PC-9 (cell line): Measurements from ENCODE around the gene MYMK. TPM values are rescaled to one million over a fixed set of nuclear protein-coding genes. Genes with fewer than 3 reads are reported as not detected.

Experiments used
- BruUV-seq: library from RNA; stranded (reverse); fragments of 400-500 nt; replicated peaks from 2 replicates; lab custom pipeline; 2021; lab: Mats Ljungman, UMichigan
- CTCF ChIA-PET: fragments of 300-600 bp; sonication (Branson Sonifier 250); formaldehyde crosslinking; loops from one replicate; lab custom pipeline; 2022; ENCODE audit warnings: antibody characterized with exemption; lab: Charles Lee
- POLR2A ChIA-PET: fragments of 300-600 bp; sonication (Branson Sonifier 250); formaldehyde crosslinking; loops from one replicate; lab custom pipeline; 2022; ENCODE audit warnings: antibody characterized with exemption; ENCODE audit not compliant: unreplicated experiment; lab: Charles Lee
- DNase-seq, 2 experiments: peaks; one replicate each; pipeline versions ENCODE4 v3.0.0 to v3.0.0-alpha.2; 2015 to 2022; ENCODE audit warnings: mixed read lengths in 1 of 2
- H2AFZ ChIP-seq: fragments of 200-600 bp; sonication (generic); 2 replicates; pipeline ENCODE4 v1.8.1; 2017; ENCODE audit warnings: antibody characterized with exemption
- H3F3A ChIP-seq: fragments of 200-600 bp; sonication (generic); 2 replicates; pipeline ENCODE4 v1.8.1; 2017; ENCODE audit warnings: antibody characterized with exemption, mild to moderate bottlenecking, low read depth; ENCODE audit not compliant: insufficient read depth
- H3K27ac ChIP-seq: fragments of 200-600 bp; sonication (generic); 2 replicates; pipeline ENCODE4 v1.6.1; 2016; ENCODE audit warnings: mixed run types
- H3K27me3 ChIP-seq: fragments of 200-600 bp; sonication (generic); 2 replicates; pipeline ENCODE4 v1.6.1; 2016; ENCODE audit warnings: low read depth, mixed run types; ENCODE audit not compliant: insufficient read depth
- H3K36me3 ChIP-seq: fragments of 200-600 bp; sonication (generic); 2 replicates; pipeline ENCODE4 v1.6.1; 2016; ENCODE audit warnings: low read depth, mixed run types
- H3K4me1 ChIP-seq: fragments of 200-600 bp; sonication (generic); replicated peaks from 2 replicates; pipeline ENCODE4 v1.6.1; 2016; ENCODE audit warnings: mixed run types; ENCODE audit not compliant: insufficient read depth
- H3K4me2 ChIP-seq: fragments of 200-600 bp; sonication (generic); 2 replicates; pipeline ENCODE4 v1.6.1; 2017; ENCODE audit warnings: mixed run types
- H3K4me3 ChIP-seq: fragments of 200-600 bp; sonication (generic); 2 replicates; pipeline ENCODE4 v1.6.1; 2016; ENCODE audit warnings: mixed run types
- H3K79me2 ChIP-seq: fragments of 200-600 bp; sonication (generic); 2 replicates; pipeline ENCODE4 v1.6.1; 2017; ENCODE audit warnings: low read depth, mixed run types
- H3K9me2 ChIP-seq: fragments of 200-600 bp; sonication (generic); 2 replicates; pipeline ENCODE4 v1.8.1; 2017; ENCODE audit warnings: mild to moderate bottlenecking; ENCODE audit not compliant: insufficient read depth
- H3K9me3 ChIP-seq: fragments of 200-600 bp; sonication (generic); 2 replicates; pipeline ENCODE4 v1.8.1; 2016; ENCODE audit warnings: low read depth; ENCODE audit not compliant: insufficient read depth
- H4K20me1 ChIP-seq: fragments of 200-600 bp; sonication (generic); 2 replicates; pipeline ENCODE4 v1.8.1; 2017; ENCODE audit not compliant: insufficient read depth
- CTCF ChIP-seq: fragments of 200-600 bp; sonication (generic); conservative IDR thresholded peaks from 2 replicates; pipeline ENCODE4 v1.6.1; 2017; ENCODE audit warnings: mixed run types, antibody characterized with exemption, mild to moderate bottlenecking, moderate library complexity
- EZH2 ChIP-seq: fragments of 200-600 bp; sonication (generic); IDR thresholded peaks from 2 replicates; pipeline ENCODE4 v1.8.0; 2017; ENCODE audit warnings: antibody characterized with exemption, low read depth
- intact Hi-C: fragments of 100-400 bp; cut with micrococcal nuclease; formaldehyde crosslinking; loops from one replicate; pipeline ENCODE4 v1.10.0; 2022; ENCODE audit not compliant: unreplicated experiment
- total RNA-seq: library from RNA; stranded (reverse); gene quantifications from 2 replicates; pipeline ENCODE4 v1.2.3, GENCODE V29; 2021

MYMK gene
- total RNA-seq, 1 experiment from 2014 or later: not detected

- TF ChIP-seq EZH2: no peak
- no peak for TF ChIP-seq CTCF
- Histone ChIP-seq H3K9me2 (no peaks in the 10 kb centered on the region), H3K9me3 (no peaks in the 10 kb centered on the region), H3K36me3 (no peaks in the 10 kb centered on the region), H3K79me2 (no peaks in the 10 kb centered on the region), H3K4me1 (no peaks in the 10 kb centered on the region), H3K27me3 (peaks cover 98% of the 10 kb centered on the region), H3K27ac (no peak overlapping the region), H3F3A (no peaks in the 10 kb centered on the region), H3K4me3 (no peak overlapping the region), H2AFZ (no peak overlapping the region), H3K4me2 (no peak overlapping the region), H4K20me1 (no peaks in the 10 kb centered on the region; the same call in 1 of the 2 replicates)
- CTCF ChIA-PET: no interaction called here
- POLR2A ChIA-PET: no interaction called here
- no peak for DNase-seq
- intact Hi-C loops: loop anchor here (5.0 kb wide), 1 partner anchor 566 kb away; no protein-coding TSS in a partner anchor
- no TSS peak for BruUV-seq
Measured at GRCh38 chr9:133531293-133531692, 6.5 kb upstream of the MYMK start.

- TF ChIP-seq EZH2 (no peak), CTCF (no peak)
- no TSS peak for BruUV-seq
- no peak for DNase-seq
- Histone ChIP-seq H4K20me1 (no peaks in the 10 kb centered on the region; the same call in 1 of the 2 replicates), H2AFZ (no peak overlapping the region), H3K4me1 (no peaks in the 10 kb centered on the region), H3K4me2 (no peak overlapping the region), H3K4me3 (no peak overlapping the region), H3K9me3 (no peaks in the 10 kb centered on the region), H3K79me2 (no peaks in the 10 kb centered on the region), H3K9me2 (no peaks in the 10 kb centered on the region), H3F3A (no peaks in the 10 kb centered on the region), H3K27ac (no peak overlapping the region), H3K36me3 (no peaks in the 10 kb centered on the region), H3K27me3 (peaks cover 100% of the 10 kb centered on the region)
- intact Hi-C loops: loop anchor here (5.0 kb wide), 1 partner anchor 567 kb away; no protein-coding TSS in a partner anchor
- POLR2A ChIA-PET: no interaction called here
- CTCF ChIA-PET: no interaction called here
Measured at GRCh38 chr9:133529874-133530273, 5.1 kb upstream of the MYMK start.

- H3K9me2 ChIP-seq: no peaks in the 10 kb centered on the region
- no peaks in the 10 kb centered on the region for H3K36me3 ChIP-seq
- H3K27ac ChIP-seq: no peak overlapping the region
- no peaks in the 10 kb centered on the region for H3K9me3 ChIP-seq
- POLR2A ChIA-PET: no interaction called here
- H3F3A ChIP-seq: no peaks in the 10 kb centered on the region
- H3K4me3 ChIP-seq: no peak overlapping the region
- H3K4me1 ChIP-seq: no peaks in the 10 kb centered on the region
- no peak overlapping the region for H2AFZ ChIP-seq
- BruUV-seq: no TSS peak
- peaks cover 100% of the 10 kb centered on the region for H3K27me3 ChIP-seq
- intact Hi-C loops: no loop called here
- DNase-seq: no peak
- H3K4me2 ChIP-seq: no peak overlapping the region
- H4K20me1 ChIP-seq: no peaks in the 10 kb centered on the region; the same call in 1 of the 2 replicates
- no peaks in the 10 kb centered on the region for H3K79me2 ChIP-seq
- TF ChIP-seq CTCF (no peak), EZH2 (no peak)
- CTCF ChIA-PET: no interaction called here
Measured at GRCh38 chr9:133529457-133529856, 4.7 kb upstream of the MYMK start.
